Smooth muscle cell (in vitro differentiated cells): ENCODE measurements around the gene EZH2. TPM values are rescaled to one million over a fixed set of nuclear protein-coding genes. Genes with fewer than 3 reads are reported as not detected.

Experiments
- DNase-seq: peaks from one replicate; lab custom pipeline; 2025; ENCODE audit not compliant: unreplicated experiment; lab: John Stamatoyannopoulos, UW
- H2AFZ ChIP-seq: fragments of 200-600 bp; sonication (generic); 2 replicates; pipeline ENCODE4 v1.6.0; 2016; ENCODE audit warnings: antibody characterized with exemption, low read depth, mild to moderate bottlenecking
- H3F3A ChIP-seq: fragments of 200-600 bp; sonication (generic); 2 replicates; pipeline ENCODE4 v1.6.0; 2017; ENCODE audit warnings: antibody characterized with exemption, low read depth
- H3K27ac ChIP-seq: fragments of 200-600 bp; sonication (generic); 2 replicates; pipeline ENCODE4 v1.5.1; 2016; ENCODE audit warnings: low read depth, mild to moderate bottlenecking
- H3K27me3 ChIP-seq: fragments of 200-600 bp; sonication (generic); 2 replicates; pipeline ENCODE4 v1.6.1; 2016; ENCODE audit warnings: low read depth, mild to moderate bottlenecking
- H3K36me3 ChIP-seq: fragments of 200-600 bp; sonication (generic); 2 replicates; pipeline ENCODE4 v1.5.1; 2016; ENCODE audit warnings: low read depth
- H3K4me1 ChIP-seq: fragments of 200-600 bp; sonication (generic); 2 replicates; pipeline ENCODE4 v1.5.1; 2016; ENCODE audit warnings: low read depth
- H3K4me2 ChIP-seq: fragments of 200-600 bp; sonication (generic); 2 replicates; pipeline ENCODE4 v1.6.0; 2016; ENCODE audit warnings: mild to moderate bottlenecking
- H3K4me3 ChIP-seq: fragments of 200-600 bp; sonication (generic); 2 replicates; pipeline ENCODE4 v1.5.1; 2016; ENCODE audit warnings: mild to moderate bottlenecking
- H3K79me2 ChIP-seq: fragments of 200-600 bp; sonication (generic); 2 replicates; pipeline ENCODE4 v1.6.0; 2016; ENCODE audit warnings: low read depth, mild to moderate bottlenecking
- H3K9ac ChIP-seq: fragments of 200-600 bp; sonication (generic); 2 replicates; pipeline ENCODE4 v1.6.0; 2016; ENCODE audit warnings: low read depth
- H3K9me3 ChIP-seq: fragments of 200-600 bp; sonication (generic); replicated peaks from 2 replicates; pipeline ENCODE4 v1.5.1; 2016; ENCODE audit warnings: low read depth
- H4K20me1 ChIP-seq: fragments of 200-600 bp; sonication (generic); 2 replicates; pipeline ENCODE4 v1.6.0; 2016; ENCODE audit warnings: low read depth
- WGBS: methylation state at CpG from one replicate; pipeline ENCODE4 v1.1.7; 2016; ENCODE audit warnings: low lambda C conversion rate; 5-methylcytosine and 5-hydroxymethylcytosine counted together
- polyA plus RNA-seq: library from polyadenylated mRNA; unstranded; fragments of >200 nt; fragmentation: Nextera tagmentation; extraction: Ambion mirVana; gene quantifications from 2 replicates; pipeline ENCODE4 v1.2.1, GENCODE V29; 2016
- total RNA-seq: library from RNA; depleted of rRNA; stranded (reverse); fragments of >200 nt; gene quantifications from 2 replicates; pipeline ENCODE4 v1.2.3, GENCODE V29; 2014
- TF ChIP-seq, protein P1 (sequence below): fragments of 200-600 bp; sonication (generic); IDR thresholded peaks from 2 replicates; pipeline ENCODE4 v1.5.1; 2017; ENCODE audit warnings: borderline replicate concordance, mild to moderate bottlenecking, antibody characterized with exemption; ENCODE audit not compliant: insufficient read depth, poor library complexity, severe bottlenecking

Gene EZH2
- total RNA-seq = 20.5 and 22.9 TPM in 2 replicates
- 11.5 and 12.0 TPM in 2 replicates for polyA plus RNA-seq

DNA sequence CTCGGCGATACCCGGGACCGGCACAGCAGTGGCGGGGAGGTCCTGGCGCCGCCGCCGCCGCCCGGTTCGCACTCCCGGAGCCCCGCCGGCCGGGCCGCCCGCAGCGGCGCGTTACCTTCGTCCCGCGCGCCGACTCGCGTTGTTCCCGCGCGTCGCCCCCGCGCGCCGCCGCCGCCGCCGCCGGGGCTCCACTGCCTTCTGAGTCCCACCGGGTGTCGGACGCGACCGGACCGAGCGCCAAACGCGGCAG is at the start of gene EZH2:
TSS of gene EZH2 (minus strand) at position 243 of the 250 bp plus-strand sequence. CDS start 36,993 bp downstream, outside the sequence.
- TF ChIP-seq, protein P1, sequence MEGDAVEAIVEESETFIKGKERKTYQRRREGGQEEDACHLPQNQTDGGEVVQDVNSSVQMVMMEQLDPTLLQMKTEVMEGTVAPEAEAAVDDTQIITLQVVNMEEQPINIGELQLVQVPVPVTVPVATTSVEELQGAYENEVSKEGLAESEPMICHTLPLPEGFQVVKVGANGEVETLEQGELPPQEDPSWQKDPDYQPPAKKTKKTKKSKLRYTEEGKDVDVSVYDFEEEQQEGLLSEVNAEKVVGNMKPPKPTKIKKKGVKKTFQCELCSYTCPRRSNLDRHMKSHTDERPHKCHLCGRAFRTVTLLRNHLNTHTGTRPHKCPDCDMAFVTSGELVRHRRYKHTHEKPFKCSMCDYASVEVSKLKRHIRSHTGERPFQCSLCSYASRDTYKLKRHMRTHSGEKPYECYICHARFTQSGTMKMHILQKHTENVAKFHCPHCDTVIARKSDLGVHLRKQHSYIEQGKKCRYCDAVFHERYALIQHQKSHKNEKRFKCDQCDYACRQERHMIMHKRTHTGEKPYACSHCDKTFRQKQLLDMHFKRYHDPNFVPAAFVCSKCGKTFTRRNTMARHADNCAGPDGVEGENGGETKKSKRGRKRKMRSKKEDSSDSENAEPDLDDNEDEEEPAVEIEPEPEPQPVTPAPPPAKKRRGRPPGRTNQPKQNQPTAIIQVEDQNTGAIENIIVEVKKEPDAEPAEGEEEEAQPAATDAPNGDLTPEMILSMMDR = no peak
- peak within 1 kb of the TSS; percentile 75 for H3K27ac ChIP-seq
- H3K36me3 ChIP-seq = no peaks in the 10 kb centered on the region
- H3F3A ChIP-seq = no peaks in the 10 kb centered on the region
- peaks cover 31% of the 10 kb centered on the region for H4K20me1 ChIP-seq
- no peaks in the 10 kb centered on the region for H3K27me3 ChIP-seq
- H3K79me2 ChIP-seq = peaks cover 47% of the 10 kb centered on the region
- peak within 1 kb of the TSS; percentile 97 for H2AFZ ChIP-seq
- H3K9me3 ChIP-seq = no peaks in the 10 kb centered on the region
- peak within 1 kb of the TSS; percentile 96 for H3K4me2 ChIP-seq
- DNase-seq = no peak
- H3K9ac ChIP-seq = peak within 1 kb of the TSS; percentile 87
- H3K4me1 ChIP-seq = peaks cover 9% of the 10 kb centered on the region
- H3K4me3 ChIP-seq = peak within 1 kb of the TSS; percentile 98
- 4% methylated on average over 16 of the region's 50 CpGs for WGBS

DNA sequence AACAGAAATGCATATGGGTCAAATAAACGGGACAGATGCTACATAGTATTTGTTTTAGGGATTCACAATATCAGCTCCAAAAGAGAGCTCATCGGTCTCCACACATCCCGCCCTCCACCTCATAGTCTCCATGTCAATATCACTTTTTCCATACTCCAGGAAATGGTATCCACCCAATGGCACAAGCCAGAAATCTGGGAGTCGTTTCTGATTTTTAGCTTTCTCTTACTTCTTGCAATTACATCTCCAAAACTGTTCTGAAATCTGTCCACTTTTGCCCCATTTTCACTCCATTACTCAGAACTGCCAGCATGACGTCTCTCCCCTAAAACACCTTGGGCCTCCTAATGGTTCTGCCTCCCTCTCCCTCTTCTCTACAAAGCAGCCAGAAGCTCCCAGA is 47.4 kb upstream of the EZH2 start:
- H3K9ac ChIP-seq = no peak overlapping the region
- H3K4me3 ChIP-seq = no peak overlapping the region
- H3K9me3 ChIP-seq = no peaks in the 10 kb centered on the region
- no peaks in the 10 kb centered on the region for H3K79me2 ChIP-seq
- no peaks in the 10 kb centered on the region for H3K4me1 ChIP-seq
- no peaks in the 10 kb centered on the region for H3K36me3 ChIP-seq
- H2AFZ ChIP-seq = no peak overlapping the region
- H3K27ac ChIP-seq = no peak overlapping the region
- 94% methylated on average over 5 of the region's 5 CpGs for WGBS
- no peaks in the 10 kb centered on the region for H3F3A ChIP-seq
- no peaks in the 10 kb centered on the region for H3K27me3 ChIP-seq
- no peak overlapping the region for H3K4me2 ChIP-seq
- H4K20me1 ChIP-seq = no peaks in the 10 kb centered on the region
- TF ChIP-seq, protein P1 = no peak
- no peak for DNase-seq

DNA sequence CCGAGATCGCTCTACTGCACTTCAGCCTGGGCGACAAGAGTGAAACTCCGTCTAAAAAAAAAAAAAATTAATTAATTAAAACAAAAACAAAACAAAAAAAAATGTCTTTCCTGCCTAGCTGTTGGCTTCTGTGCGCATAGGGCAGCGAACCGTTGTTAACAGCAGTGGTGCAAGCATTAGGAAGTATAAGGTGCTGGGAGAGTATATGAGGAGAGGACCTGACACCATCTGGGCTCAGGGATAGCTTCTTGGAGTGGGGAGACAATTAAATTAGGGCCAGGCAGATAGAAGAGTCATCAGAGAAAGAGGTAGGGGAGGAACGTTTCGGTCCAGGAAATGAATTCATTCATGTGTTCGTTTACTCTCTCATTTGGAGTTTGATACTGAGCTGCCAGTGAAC is 46.2 kb upstream of the EZH2 start:
- H3K36me3 ChIP-seq = no peaks in the 10 kb centered on the region
- 95% methylated on average over 10 of the region's 10 CpGs for WGBS
- no peak overlapping the region for H3K9ac ChIP-seq
- H3K9me3 ChIP-seq = no peaks in the 10 kb centered on the region
- no peak overlapping the region for H3K4me3 ChIP-seq
- H4K20me1 ChIP-seq = no peaks in the 10 kb centered on the region
- no peak for DNase-seq
- H3F3A ChIP-seq = no peaks in the 10 kb centered on the region
- H3K27ac ChIP-seq = no peak overlapping the region
- no peaks in the 10 kb centered on the region for H3K27me3 ChIP-seq
- no peak overlapping the region for H2AFZ ChIP-seq
- H3K4me1 ChIP-seq = no peaks in the 10 kb centered on the region
- H3K4me2 ChIP-seq = no peak overlapping the region
- TF ChIP-seq, protein P1 = no peak
- no peaks in the 10 kb centered on the region for H3K79me2 ChIP-seq

DNA sequence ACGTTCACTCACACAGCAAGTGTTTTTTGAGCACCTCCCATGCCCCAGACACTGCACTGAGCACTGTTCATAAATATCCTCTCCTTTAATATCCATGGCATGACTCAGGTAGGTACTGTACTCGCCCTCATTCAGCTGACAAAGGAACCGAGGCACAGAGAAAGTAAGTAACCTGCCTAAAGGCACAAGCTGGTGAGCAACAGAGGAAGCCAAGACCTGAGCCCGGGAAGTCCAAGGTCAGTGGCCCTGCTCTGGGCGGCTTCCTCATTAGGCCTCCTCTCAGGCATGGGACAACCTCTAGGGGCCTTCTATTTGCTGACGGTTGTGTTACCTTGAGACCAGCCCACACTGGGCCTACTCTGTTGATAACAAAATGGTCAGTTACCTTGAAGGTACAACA is 45.1 kb upstream of the EZH2 start:
- H2AFZ ChIP-seq = no peak overlapping the region
- H3K4me1 ChIP-seq = no peaks in the 10 kb centered on the region
- no peak overlapping the region for H3K27ac ChIP-seq
- no peak overlapping the region for H3K4me3 ChIP-seq
- no peaks in the 10 kb centered on the region for H3K36me3 ChIP-seq
- H3K9ac ChIP-seq = no peak overlapping the region
- H3K27me3 ChIP-seq = no peaks in the 10 kb centered on the region
- H4K20me1 ChIP-seq = no peaks in the 10 kb centered on the region
- H3K9me3 ChIP-seq = no peaks in the 10 kb centered on the region
- TF ChIP-seq, protein P1 = no peak
- H3F3A ChIP-seq = no peaks in the 10 kb centered on the region
- H3K79me2 ChIP-seq = no peaks in the 10 kb centered on the region
- whole genome bisulfite sequencing = 83% methylated on average over 6 of the region's 6 CpGs
- no peak overlapping the region for H3K4me2 ChIP-seq
- DNase-seq = no peak
